Measurements from ENCODE around the gene PAF1. TPM values are rescaled to one million over a fixed set of nuclear protein-coding genes. Genes with fewer than 3 reads are reported as not detected.

Gene PAF1
- polyA plus RNA-seq, 2 of the 4 experiments (the other 2 are of a cell fraction), result 103 to 110 TPM

DNA sequence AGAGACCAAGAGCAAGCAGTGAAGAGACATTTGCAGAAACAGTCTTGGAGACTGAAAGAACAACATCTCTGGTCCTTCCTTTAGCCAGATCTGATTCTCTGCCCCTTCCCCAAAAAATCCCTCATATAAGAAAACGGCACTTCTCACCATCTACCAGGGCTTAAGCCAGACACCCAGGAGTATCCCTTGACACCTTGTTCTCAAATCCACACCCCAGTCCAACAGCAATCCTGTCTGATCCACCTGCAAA lies 19.9 kb upstream of the PAF1 start:
- CTCF ChIA-PET, result interaction anchor here (0.6 to 2.3 kb wide), 23 partner anchors 11 to 1004 kb away, joined by 3 to 484 read pairs (median 8); partner anchors contain the start of genes EID2B, MED29, PAF1 and RPS16
- 81% methylated on average over 1 of the region's 1 CpG for WGBS (ENCODE audit: missing lambda C conversion rate)
- peak overlapping the region; percentile 94 to 99 for H3K27ac ChIP-seq
- DNase-seq (ENCODE audit: low read depth in 1 of 2, low spot score in 1 of 2) (no peak), FAIRE-seq (peak; percentile 67), ATAC-seq (no peak)
- TF ChIP-seq, protein P1, sequence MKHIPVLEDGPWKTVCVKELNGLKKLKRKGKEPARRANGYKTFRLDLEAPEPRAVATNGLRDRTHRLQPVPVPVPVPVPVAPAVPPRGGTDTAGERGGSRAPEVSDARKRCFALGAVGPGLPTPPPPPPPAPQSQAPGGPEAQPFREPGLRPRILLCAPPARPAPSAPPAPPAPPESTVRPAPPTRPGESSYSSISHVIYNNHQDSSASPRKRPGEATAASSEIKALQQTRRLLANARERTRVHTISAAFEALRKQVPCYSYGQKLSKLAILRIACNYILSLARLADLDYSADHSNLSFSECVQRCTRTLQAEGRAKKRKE (CRISPR knock-in tag; IDR thresholded peaks at IDR 0.05; ENCODE audit: low read depth), result 0 out of 2 replicates have a peak, but pooled peaks have one; percentile 43
- TF ChIP-seq HOXA7 (CRISPR knock-in tag; IDR thresholded peaks at IDR 0.05) (no peak; the same call in none of the 2 replicates), ZC3H11A (IDR thresholded peaks at IDR 0.05) (no peak), TFCP2L1 (CRISPR knock-in tag; IDR thresholded peaks at IDR 0.05) (0 out of 2 replicates have a peak, but pooled peaks have one; percentile 12)
- TF ChIP-seq, protein P2, sequence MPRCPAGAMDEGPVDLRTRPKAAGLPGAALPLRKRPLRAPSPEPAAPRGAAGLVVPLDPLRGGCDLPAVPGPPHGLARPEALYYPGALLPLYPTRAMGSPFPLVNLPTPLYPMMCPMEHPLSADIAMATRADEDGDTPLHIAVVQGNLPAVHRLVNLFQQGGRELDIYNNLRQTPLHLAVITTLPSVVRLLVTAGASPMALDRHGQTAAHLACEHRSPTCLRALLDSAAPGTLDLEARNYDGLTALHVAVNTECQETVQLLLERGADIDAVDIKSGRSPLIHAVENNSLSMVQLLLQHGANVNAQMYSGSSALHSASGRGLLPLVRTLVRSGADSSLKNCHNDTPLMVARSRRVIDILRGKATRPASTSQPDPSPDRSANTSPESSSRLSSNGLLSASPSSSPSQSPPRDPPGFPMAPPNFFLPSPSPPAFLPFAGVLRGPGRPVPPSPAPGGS (IDR thresholded peaks at IDR 0.05), result no peak
- peak overlapping the region; percentile 95 for H3K4me2 ChIP-seq
- H3K4me1 ChIP-seq, result peaks cover 48% of the 10 kb centered on the region
- peak overlapping the region; percentile 76 for H3K4me3 ChIP-seq
- H3K9me3 ChIP-seq, result no peaks in the 10 kb centered on the region
- POLR2A ChIA-PET, result interaction anchor here (2.2 to 2.3 kb wide), 3 partner anchors 8 to 25 kb away, joined by 42 to 45 read pairs (median 42); partner anchors contain the start of gene RPS16

DNA sequence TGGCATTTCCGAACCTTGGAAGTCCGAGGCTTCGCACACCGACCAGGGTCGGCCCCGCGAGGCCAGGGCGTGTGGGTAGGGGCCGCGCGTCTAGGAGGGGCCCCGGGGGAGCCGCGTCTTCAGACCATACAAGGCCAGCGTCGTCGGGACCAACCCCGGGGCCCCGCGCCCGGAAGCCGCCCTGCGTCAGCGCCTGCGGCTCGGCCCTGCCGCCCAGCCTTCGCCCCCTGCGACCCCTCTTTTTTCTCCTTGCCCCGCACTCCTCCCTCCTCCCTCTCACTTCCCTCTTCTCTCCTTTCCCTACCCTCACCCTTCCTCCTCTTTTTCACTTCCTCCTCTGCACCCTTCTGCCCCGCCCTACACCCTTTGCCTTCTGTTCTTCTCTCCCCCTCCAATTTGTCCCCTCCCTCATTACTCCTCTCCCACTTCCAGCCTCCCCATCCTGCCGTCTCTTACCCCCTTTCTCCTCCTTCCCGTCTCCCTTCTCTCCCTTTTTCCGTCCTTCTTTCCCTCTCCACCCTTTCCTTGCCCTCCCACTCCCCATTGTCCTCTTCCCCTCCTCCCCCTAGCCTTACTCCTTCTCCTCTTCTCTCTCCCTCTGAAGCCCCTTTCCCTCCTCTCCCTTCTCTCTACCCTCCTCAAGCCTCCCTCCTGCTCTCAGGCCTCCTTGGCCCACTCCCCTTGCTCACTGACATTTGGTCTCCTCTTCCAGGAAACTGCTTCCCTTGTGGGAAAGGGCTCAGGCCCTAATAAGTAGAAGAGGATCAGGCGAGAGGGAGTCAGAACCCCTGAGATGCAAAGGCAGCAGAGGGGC lies 19.3 kb upstream of the PAF1 start:
- ATAC-seq (peak in 1 of 2 experiments; percentile 6; a peak in 3 of 6 replicates), FAIRE-seq (no peak), DNase-seq (ENCODE audit: low read depth in 1 of 2, low spot score in 1 of 2) (peak in 1 of 2 experiments; percentile 75)
- Histone ChIP-seq H3K4me1 (peaks cover 53% of the 10 kb centered on the region), H3K9me3 (no peaks in the 10 kb centered on the region), H3K4me2 (peak overlapping the region; percentile 95), H3K27ac (peak overlapping the region; percentile 94 to 99), H3K4me3 (peak overlapping the region; percentile 76)
- WGBS (ENCODE audit: missing lambda C conversion rate), result 5% methylated on average over 35 of the region's 35 CpGs
- ChIA-PET POLR2A (interaction anchor here (1.2 kb wide), 1 partner anchor 9 kb away, joined by 9 read pairs; no protein-coding TSS in a partner anchor), CTCF (interaction anchor here (4.4 kb wide), 1 partner anchor 12 kb away, joined by 149 read pairs; no protein-coding TSS in a partner anchor)
- no peak for TF ChIP-seq BHLHE40 (IDR thresholded peaks at IDR 0.05; ENCODE audit: low read depth, low read length)
- TF ChIP-seq JUNB (IDR thresholded peaks at IDR 0.05), result no peak
- TF ChIP-seq TFCP2L1 (CRISPR knock-in tag; IDR thresholded peaks at IDR 0.05), result peak; percentile 99
- no peak for TF ChIP-seq ZNF302 (CRISPR knock-in tag; IDR thresholded peaks at IDR 0.05)
- TF ChIP-seq, protein P3, sequence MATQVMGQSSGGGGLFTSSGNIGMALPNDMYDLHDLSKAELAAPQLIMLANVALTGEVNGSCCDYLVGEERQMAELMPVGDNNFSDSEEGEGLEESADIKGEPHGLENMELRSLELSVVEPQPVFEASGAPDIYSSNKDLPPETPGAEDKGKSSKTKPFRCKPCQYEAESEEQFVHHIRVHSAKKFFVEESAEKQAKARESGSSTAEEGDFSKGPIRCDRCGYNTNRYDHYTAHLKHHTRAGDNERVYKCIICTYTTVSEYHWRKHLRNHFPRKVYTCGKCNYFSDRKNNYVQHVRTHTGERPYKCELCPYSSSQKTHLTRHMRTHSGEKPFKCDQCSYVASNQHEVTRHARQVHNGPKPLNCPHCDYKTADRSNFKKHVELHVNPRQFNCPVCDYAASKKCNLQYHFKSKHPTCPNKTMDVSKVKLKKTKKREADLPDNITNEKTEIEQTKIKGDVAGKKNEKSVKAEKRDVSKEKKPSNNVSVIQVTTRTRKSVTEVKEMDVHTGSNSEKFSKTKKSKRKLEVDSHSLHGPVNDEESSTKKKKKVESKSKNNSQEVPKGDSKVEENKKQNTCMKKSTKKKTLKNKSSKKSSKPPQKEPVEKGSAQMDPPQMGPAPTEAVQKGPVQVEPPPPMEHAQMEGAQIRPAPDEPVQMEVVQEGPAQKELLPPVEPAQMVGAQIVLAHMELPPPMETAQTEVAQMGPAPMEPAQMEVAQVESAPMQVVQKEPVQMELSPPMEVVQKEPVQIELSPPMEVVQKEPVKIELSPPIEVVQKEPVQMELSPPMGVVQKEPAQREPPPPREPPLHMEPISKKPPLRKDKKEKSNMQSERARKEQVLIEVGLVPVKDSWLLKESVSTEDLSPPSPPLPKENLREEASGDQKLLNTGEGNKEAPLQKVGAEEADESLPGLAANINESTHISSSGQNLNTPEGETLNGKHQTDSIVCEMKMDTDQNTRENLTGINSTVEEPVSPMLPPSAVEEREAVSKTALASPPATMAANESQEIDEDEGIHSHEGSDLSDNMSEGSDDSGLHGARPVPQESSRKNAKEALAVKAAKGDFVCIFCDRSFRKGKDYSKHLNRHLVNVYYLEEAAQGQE (IDR thresholded peaks at IDR 0.05), result peak; percentile 35
- no peak for TF ChIP-seq GATA3 (IDR thresholded peaks at IDR 0.05; ENCODE audit: borderline replicate concordance)
- peak; percentile 79; the same call in 1 of the 2 replicates for TF ChIP-seq HOXB13 (CRISPR knock-in tag; IDR thresholded peaks at IDR 0.05; ENCODE audit: low read depth)
- no peak for TF ChIP-seq NFE2L2 (conservative IDR thresholded peaks at IDR 0.05; ENCODE audit: low read length)
- no peak for TF ChIP-seq ZSCAN20 (CRISPR knock-in tag; IDR thresholded peaks at IDR 0.05)
- TF ChIP-seq KDM5A (IDR thresholded peaks at IDR 0.05), result no peak
- TF ChIP-seq ZFP36 (IDR thresholded peaks at IDR 0.05; ENCODE audit: borderline replicate concordance, partially characterized antibody), result no peak
- 0 out of 2 replicates have a peak, but pooled peaks have one; percentile 57 for TF ChIP-seq RNF2 (IDR thresholded peaks at IDR 0.05; ENCODE audit: borderline replicate concordance, low read depth)
- TF ChIP-seq, protein P4, sequence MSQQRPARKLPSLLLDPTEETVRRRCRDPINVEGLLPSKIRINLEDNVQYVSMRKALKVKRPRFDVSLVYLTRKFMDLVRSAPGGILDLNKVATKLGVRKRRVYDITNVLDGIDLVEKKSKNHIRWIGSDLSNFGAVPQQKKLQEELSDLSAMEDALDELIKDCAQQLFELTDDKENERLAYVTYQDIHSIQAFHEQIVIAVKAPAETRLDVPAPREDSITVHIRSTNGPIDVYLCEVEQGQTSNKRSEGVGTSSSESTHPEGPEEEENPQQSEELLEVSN (IDR thresholded peaks at IDR 0.05; ENCODE audit: borderline replicate concordance, low read depth), result peak; percentile 67; the same call in 1 of the 2 replicates
- no peak for TF ChIP-seq SMC3 (IDR thresholded peaks at IDR 0.05)
- no peak; the same call in 1 of the 2 replicates for TF ChIP-seq RARB (CRISPR knock-in tag; IDR thresholded peaks at IDR 0.05)
- TF ChIP-seq EHF (CRISPR knock-in tag; IDR thresholded peaks at IDR 0.05), result peak; percentile 88; the same call in 1 of the 2 replicates
- peak; percentile 50; the same call in 1 of the 2 replicates for TF ChIP-seq POLR2AphosphoS2 (conservative IDR thresholded peaks at IDR 0.05; ENCODE audit: low read length)
- no peak for TF ChIP-seq FOSL2 (IDR thresholded peaks at IDR 0.05)
- peak; percentile 42 for TF ChIP-seq FOSL2 (CRISPR knock-in tag; IDR thresholded peaks at IDR 0.05)
- TF ChIP-seq, protein P5, sequence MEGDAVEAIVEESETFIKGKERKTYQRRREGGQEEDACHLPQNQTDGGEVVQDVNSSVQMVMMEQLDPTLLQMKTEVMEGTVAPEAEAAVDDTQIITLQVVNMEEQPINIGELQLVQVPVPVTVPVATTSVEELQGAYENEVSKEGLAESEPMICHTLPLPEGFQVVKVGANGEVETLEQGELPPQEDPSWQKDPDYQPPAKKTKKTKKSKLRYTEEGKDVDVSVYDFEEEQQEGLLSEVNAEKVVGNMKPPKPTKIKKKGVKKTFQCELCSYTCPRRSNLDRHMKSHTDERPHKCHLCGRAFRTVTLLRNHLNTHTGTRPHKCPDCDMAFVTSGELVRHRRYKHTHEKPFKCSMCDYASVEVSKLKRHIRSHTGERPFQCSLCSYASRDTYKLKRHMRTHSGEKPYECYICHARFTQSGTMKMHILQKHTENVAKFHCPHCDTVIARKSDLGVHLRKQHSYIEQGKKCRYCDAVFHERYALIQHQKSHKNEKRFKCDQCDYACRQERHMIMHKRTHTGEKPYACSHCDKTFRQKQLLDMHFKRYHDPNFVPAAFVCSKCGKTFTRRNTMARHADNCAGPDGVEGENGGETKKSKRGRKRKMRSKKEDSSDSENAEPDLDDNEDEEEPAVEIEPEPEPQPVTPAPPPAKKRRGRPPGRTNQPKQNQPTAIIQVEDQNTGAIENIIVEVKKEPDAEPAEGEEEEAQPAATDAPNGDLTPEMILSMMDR (IDR thresholded peaks at IDR 0.05), result no peak
- TF ChIP-seq, protein P6, sequence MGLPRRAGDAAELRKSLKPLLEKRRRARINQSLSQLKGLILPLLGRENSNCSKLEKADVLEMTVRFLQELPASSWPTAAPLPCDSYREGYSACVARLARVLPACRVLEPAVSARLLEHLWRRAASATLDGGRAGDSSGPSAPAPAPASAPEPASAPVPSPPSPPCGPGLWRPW (IDR thresholded peaks at IDR 0.05), result no peak
- no peak for TF ChIP-seq CBX2 (IDR thresholded peaks at IDR 0.05; ENCODE audit: borderline replicate concordance, low read depth)
- TF ChIP-seq CBX8 (IDR thresholded peaks at IDR 0.05), result no peak
- TF ChIP-seq, protein P7, sequence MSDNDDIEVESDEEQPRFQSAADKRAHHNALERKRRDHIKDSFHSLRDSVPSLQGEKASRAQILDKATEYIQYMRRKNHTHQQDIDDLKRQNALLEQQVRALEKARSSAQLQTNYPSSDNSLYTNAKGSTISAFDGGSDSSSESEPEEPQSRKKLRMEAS (IDR thresholded peaks at IDR 0.05), result peak; percentile 50
